Measurements from ENCODE around the gene ACOX2.

GRCh38 chr3:58463181-58463941, 73.6 kb downstream of the ACOX2 start:
- TF ChIP-seq CTCF (IDR thresholded peaks at IDR 0.05) (peak; percentile 92), SIN3A (IDR thresholded peaks at IDR 0.05; ENCODE audit: borderline replicate concordance, insufficient read depth, low read depth, low read length) (no peak), REST (IDR thresholded peaks at IDR 0.05; ENCODE audit: insufficient read depth in 1 of 2, low read depth in 2 of 2, low read length in 1 of 2) (no peak), POLR2AphosphoS5 (IDR thresholded peaks at IDR 0.05; ENCODE audit: low read depth, low read length) (no peak)
